IMR-90 (cell line): ENCODE data around the gene GNG8. TPM values are rescaled to one million over a fixed set of nuclear protein-coding genes. Genes with fewer than 3 reads are reported as not detected.

Source experiments
- ATAC-seq: fragments of 200-7000 bp; cut with Tn5 transposase; 2 replicates; pipeline ENCODE4 v1.9.1; 2020; ENCODE audit warnings: low read depth, mild to moderate bottlenecking, moderate library complexity
- BruUV-seq: library from RNA; stranded (reverse); fragments of 400-500 nt; replicated peaks from 2 replicates; lab custom pipeline; 2021; lab: Mats Ljungman, UMichigan
- CTCF ChIA-PET: fragments of 300-600 bp; formaldehyde crosslinking; extraction: SDS; loops from one replicate; lab custom pipeline; 2021; ENCODE audit warnings: antibody characterized with exemption; lab: Yijun Ruan, JAX
- POLR2A ChIA-PET: fragments of 300-600 bp; sonication (Branson Sonifier 250); formaldehyde crosslinking; loops from one replicate; lab custom pipeline; 2022; ENCODE audit warnings: antibody characterized with exemption; ENCODE audit not compliant: unreplicated experiment; lab: Charles Lee
- DNase-seq: peaks from one replicate; pipeline ENCODE4 v3.0.0; 2013
- H2AFZ ChIP-seq: replicated peaks from 2 replicates; pipeline ENCODE3; 2013; ENCODE audit warnings: low read length, mild to moderate bottlenecking; ENCODE audit not compliant: poor library complexity
- H2AK5ac ChIP-seq: 2 replicates; pipeline ENCODE4 v1.6.1; 2013; ENCODE audit warnings: low read depth, low read length, inconsistent platforms
- H2AK9ac ChIP-seq: replicated peaks from 2 replicates; pipeline ENCODE3; 2013; ENCODE audit warnings: mild to moderate bottlenecking, low read depth, low read length, moderate library complexity; ENCODE audit not compliant: poor library complexity
- H2BK120ac ChIP-seq: 2 replicates; pipeline ENCODE4 v1.6.1; 2013; ENCODE audit warnings: low read depth, low read length, inconsistent platforms
- H2BK15ac ChIP-seq: 3 replicates; pipeline ENCODE4 v1.6.1; 2013; ENCODE audit warnings: low read depth, low read length, inconsistent platforms
- H2BK20ac ChIP-seq: 2 replicates; pipeline ENCODE4 v1.6.1; 2013; ENCODE audit warnings: low read depth, mild to moderate bottlenecking, inconsistent platforms, low read length, moderate library complexity
- H2BK5ac ChIP-seq: 2 replicates; pipeline ENCODE4 v1.6.1; 2013; ENCODE audit warnings: mild to moderate bottlenecking, low read depth, low read length, inconsistent platforms; ENCODE audit not compliant: poor library complexity, severe bottlenecking
- H3K14ac ChIP-seq: replicated peaks from 2 replicates; pipeline ENCODE4 v1.6.1; 2013; ENCODE audit warnings: low read depth, low read length, inconsistent platforms
- H3K18ac ChIP-seq: 2 replicates; pipeline ENCODE4 v1.6.1; 2013; ENCODE audit warnings: low read depth, low read length, control low read depth
- H3K23ac ChIP-seq: 2 replicates; pipeline ENCODE4 v1.6.1; 2013; ENCODE audit warnings: low read depth, low read length, inconsistent platforms
- H3K27ac ChIP-seq: 2 replicates; pipeline ENCODE4 v1.5.1; 2013; ENCODE audit warnings: mild to moderate bottlenecking, control low read depth, low read length; ENCODE audit not compliant: insufficient read depth
- H3K27me3 ChIP-seq: 2 replicates; pipeline ENCODE4 v1.6.1; 2013; ENCODE audit warnings: low read length; ENCODE audit not compliant: control insufficient read depth, insufficient read depth
- H3K36me3 ChIP-seq: 2 replicates; pipeline ENCODE4 v1.6.1; 2013; ENCODE audit warnings: low read length, mixed read lengths; ENCODE audit not compliant: control insufficient read depth, insufficient read depth
- H3K4ac ChIP-seq: 2 replicates; pipeline ENCODE4 v1.6.1; 2013; ENCODE audit warnings: low read depth, low read length, inconsistent platforms
- H3K4me1 ChIP-seq: 2 replicates; pipeline ENCODE4 v1.6.1; 2013; ENCODE audit warnings: low read length, mixed read lengths; ENCODE audit not compliant: control insufficient read depth, insufficient read depth
- H3K4me2 ChIP-seq: 2 replicates; pipeline ENCODE4 v1.6.1; 2013; ENCODE audit warnings: low read depth, mild to moderate bottlenecking, control low read depth, low read length, moderate library complexity
- H3K4me3 ChIP-seq: 2 replicates; pipeline ENCODE4 v1.5.1; 2013; ENCODE audit warnings: low read depth, mild to moderate bottlenecking, control low read depth, low read length, moderate library complexity; ENCODE audit not compliant: insufficient read depth
- H3K56ac ChIP-seq: 2 replicates; pipeline ENCODE4 v1.6.1; 2013; ENCODE audit warnings: low read length, inconsistent platforms; ENCODE audit not compliant: insufficient read depth; ENCODE audit errors: extremely low read depth
- H3K79me1 ChIP-seq, 2 experiments: 2 replicates each; pipeline ENCODE4 v1.6.1; 2013; ENCODE audit warnings: low read length in 2 of 2, inconsistent platforms in 1 of 2, low read depth in 1 of 2
- H3K9ac ChIP-seq: 2 replicates; pipeline ENCODE4 v1.6.1; 2013; ENCODE audit warnings: low read depth, low read length, control low read depth
- H3K9me1 ChIP-seq: 2 replicates; pipeline ENCODE4 v1.6.1; 2013; ENCODE audit warnings: low read length, inconsistent platforms; ENCODE audit not compliant: insufficient read depth
- H3K9me3 ChIP-seq: 2 replicates; pipeline ENCODE4 v1.6.1; 2013; ENCODE audit warnings: low read length; ENCODE audit not compliant: control insufficient read depth, insufficient read depth
- H4K20me1 ChIP-seq: 2 replicates; pipeline ENCODE4 v1.6.1; 2013; ENCODE audit warnings: low read length, inconsistent platforms; ENCODE audit not compliant: insufficient read depth
- H4K5ac ChIP-seq: 2 replicates; pipeline ENCODE4 v1.6.1; 2013; ENCODE audit warnings: mild to moderate bottlenecking, low read depth, low read length, control low read depth
- H4K8ac ChIP-seq, 2 experiments: 2 replicates each; pipeline ENCODE4 v1.6.1; 2013; ENCODE audit warnings: low read depth in 2 of 2, low read length in 2 of 2, control low read depth in 1 of 2, inconsistent platforms in 1 of 2
- H4K91ac ChIP-seq: 2 replicates; pipeline ENCODE4 v1.6.1; 2013; ENCODE audit warnings: low read depth, low read length, inconsistent platforms; ENCODE audit not compliant: insufficient read depth
- CEBPB ChIP-seq: IDR thresholded peaks from 2 replicates; pipeline ENCODE4 v1.6.1; 2012; ENCODE audit warnings: low read depth, low read length, improper control_type of control experiment
- MAFK ChIP-seq: IDR thresholded peaks from 2 replicates; pipeline ENCODE4 v1.6.1; 2012; ENCODE audit warnings: low read depth, low read length, improper control_type of control experiment
- MAZ ChIP-seq: IDR thresholded peaks from 2 replicates; pipeline ENCODE4 v1.6.1; 2012; ENCODE audit warnings: low read depth, mild to moderate bottlenecking, low read length, improper control_type of control experiment, moderate library complexity, borderline replicate concordance
- MXI1 ChIP-seq: IDR thresholded peaks from 2 replicates; pipeline ENCODE4 v1.6.1; 2012; ENCODE audit warnings: low read depth, mild to moderate bottlenecking, low read length, moderate library complexity, borderline replicate concordance
- NFE2L2 ChIP-seq: fragments of 150-350 bp; IDR thresholded peaks from 2 replicates; pipeline ENCODE4 v1.6.1; 2016; ENCODE audit warnings: low read depth, mild to moderate bottlenecking, low read length
- RAD21 ChIP-seq: IDR thresholded peaks from 2 replicates; pipeline ENCODE4 v1.6.1; 2012; ENCODE audit warnings: low read length, improper control_type of control experiment
- RCOR1 ChIP-seq: IDR thresholded peaks from 2 replicates; pipeline ENCODE4 v1.6.1; 2012; ENCODE audit warnings: mild to moderate bottlenecking, low read length, improper control_type of control experiment; ENCODE audit not compliant: insufficient replicate concordance
- WGBS, 2 experiments: methylation state at CpG; one replicate each; pipeline versions ENCODE4 v1.1.5 to v1.1.7; 2013; ENCODE audit warnings: missing lambda C conversion rate in 2 of 2; ENCODE audit not compliant: insufficient read length in 1 of 2; ENCODE audit errors: extremely low coverage in 2 of 2; 5-methylcytosine and 5-hydroxymethylcytosine counted together
- dilution Hi-C: fragments of 300-500 bp; cut with HindIII; formaldehyde crosslinking; loops from one replicate; pipeline ENCODE4 v1.14.3; 2018; ENCODE audit warnings: low sequenced_read_pairs; ENCODE audit not compliant: unreplicated experiment
- in situ Hi-C: fragments of 300-500 bp; cut with MboI; formaldehyde crosslinking; loops from 3 replicates; pipeline ENCODE4 v1.14.3; 2019; ENCODE audit warnings: low sequenced_read_pairs, inconsistent platforms, mixed read lengths
- intact Hi-C: fragments of 100-400 bp; cut with micrococcal nuclease; formaldehyde crosslinking; loops from 2 replicates; pipeline ENCODE4 v1.10.0; 2022
- polyA plus RNA-seq, 3 experiments: library from polyadenylated mRNA; depleted of rRNA; stranded (reverse); fragments of >200 nt; gene quantifications; 2 replicates each; pipeline ENCODE4 v1.2.3, GENCODE V29; 2012; ENCODE audit warnings: low replicate concordance in 1 of 3
- total RNA-seq: library from RNA; depleted of rRNA; stranded (reverse); fragments of >200 nt; gene quantifications from 2 replicates; pipeline ENCODE4 v1.2.3, GENCODE V29; 2012; rRNA removed
- TF ChIP-seq, protein P1 (sequence below): fragments of 150-350 bp; IDR thresholded peaks from 2 replicates; pipeline ENCODE4 v1.6.1; 2017; ENCODE audit warnings: mild to moderate bottlenecking, antibody characterized with exemption, low read length, low read depth

Gene GNG8
- total and polyA plus RNA-seq, 2 of the 4 experiments (the other 2 are of a cell fraction), result not detected

DNA sequence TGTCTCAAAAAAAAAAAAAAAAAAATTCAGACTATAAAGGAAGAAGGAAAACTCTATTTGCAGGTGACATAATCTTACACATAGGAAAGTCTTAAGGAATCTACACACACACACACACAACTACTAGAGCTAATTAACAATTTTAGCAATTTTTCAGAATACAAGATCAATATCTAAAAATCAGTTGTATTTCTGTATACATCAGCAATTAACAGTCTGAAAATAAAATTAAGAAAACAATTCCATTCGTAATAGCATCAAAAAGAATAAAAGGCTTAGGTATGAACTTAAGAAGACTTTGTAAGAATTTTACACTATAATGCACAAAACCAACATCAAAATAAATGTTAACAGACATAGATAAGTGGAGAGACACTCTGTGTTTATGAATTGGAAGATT is 50.5 kb downstream of the GNG8 start:
- Histone ChIP-seq H3K9me3 (no peaks in the 10 kb centered on the region; the same call in 1 of the 2 replicates), H3K4me3 (no peak overlapping the region), H3K23ac (no peak overlapping the region), H2AFZ (no peak overlapping the region), H2AK9ac (no peak overlapping the region), H2BK15ac (no peak overlapping the region), H3K36me3 (no peaks in the 10 kb centered on the region), H3K56ac (no peak overlapping the region), H3K9me1 (no peaks in the 10 kb centered on the region), H3K79me1 (no peaks in the 10 kb centered on the region), H3K27ac (no peak overlapping the region), H4K20me1 (no peaks in the 10 kb centered on the region), H3K9ac (no peak overlapping the region), H3K4me2 (no peak overlapping the region), H3K14ac (no peak overlapping the region), H3K27me3 (no peaks in the 10 kb centered on the region), H4K8ac (no peak overlapping the region), H2BK20ac (no peak overlapping the region), H3K4ac (no peak overlapping the region), H3K4me1 (no peaks in the 10 kb centered on the region), H4K5ac (no peak overlapping the region), H4K91ac (no peak overlapping the region), H2BK120ac (no peak overlapping the region), H2AK5ac (no peak overlapping the region), H3K18ac (no peak overlapping the region), H2BK5ac (no peak overlapping the region)
- CTCF ChIA-PET, result interaction anchor here (1.1 kb wide), 1 partner anchor 15 kb away, joined by 8 read pairs; the partner anchor contains the start of gene CALM3
- in situ Hi-C loops (no loop called here), dilution Hi-C loops (no loop called here), intact Hi-C loops (no loop called here)
- TF ChIP-seq NFE2L2, result no peak
- TF ChIP-seq RCOR1, result no peak
- TF ChIP-seq CEBPB, result no peak
- 0 out of 2 replicates have a peak, but pooled peaks have one; percentile 38 for TF ChIP-seq MAFK
- TF ChIP-seq, protein P1, sequence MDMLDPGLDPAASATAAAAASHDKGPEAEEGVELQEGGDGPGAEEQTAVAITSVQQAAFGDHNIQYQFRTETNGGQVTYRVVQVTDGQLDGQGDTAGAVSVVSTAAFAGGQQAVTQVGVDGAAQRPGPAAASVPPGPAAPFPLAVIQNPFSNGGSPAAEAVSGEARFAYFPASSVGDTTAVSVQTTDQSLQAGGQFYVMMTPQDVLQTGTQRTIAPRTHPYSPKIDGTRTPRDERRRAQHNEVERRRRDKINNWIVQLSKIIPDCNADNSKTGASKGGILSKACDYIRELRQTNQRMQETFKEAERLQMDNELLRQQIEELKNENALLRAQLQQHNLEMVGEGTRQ, result no peak
- TF ChIP-seq MAZ, result no peak
- TF ChIP-seq MXI1, result no peak
- no peak for TF ChIP-seq RAD21
- no CpG with 5 or more reads among the region's 1 CpG for WGBS, 2 experiments
- ATAC-seq, result no peak
- DNase-seq, result no peak
- POLR2A ChIA-PET, result no interaction called here
- no TSS peak for BruUV-seq

Other genes with a start within 250 kb of the GNG8 start
- 10.2 and 10.3 TPM in 2 replicates for gene CCDC8, start 222.6 kb downstream of the GNG8 start, total RNA-seq
- 8.9 and 9.3 TPM in 2 replicates for gene CCDC8, start 222.6 kb downstream of the GNG8 start, polyA plus RNA-seq (2012; rRNA removed)
- gene PNMA8C, start 207.3 kb downstream of the GNG8 start, total RNA-seq, result under 0.01 and 0.18 TPM in 2 replicates
- gene PNMA8C, start 207.3 kb downstream of the GNG8 start, polyA plus RNA-seq (2012; rRNA removed), result 0.09 TPM in 1 of 2 replicates, not detected in the other
- gene PNMA8A, start 164.6 kb downstream of the GNG8 start, total RNA-seq, result 0.83 and 0.90 TPM in 2 replicates
- gene PNMA8A, start 164.6 kb downstream of the GNG8 start, polyA plus RNA-seq (2012; rRNA removed), result 0.73 and 0.77 TPM in 2 replicates
- gene PNMA8B, start 140.3 kb downstream of the GNG8 start, total RNA-seq, result under 0.01 and 0.18 TPM in 2 replicates
- 0.11 and 0.12 TPM in 2 replicates for gene PNMA8B, start 140.3 kb downstream of the GNG8 start, polyA plus RNA-seq (2012; rRNA removed)
- gene CALM3, start 34.9 kb downstream of the GNG8 start, total RNA-seq, result 91.6 and 197 TPM in 2 replicates
- 467 and 501 TPM in 2 replicates for gene CALM3, start 34.9 kb downstream of the GNG8 start, polyA plus RNA-seq (2012; rRNA removed)
- 0.54 and 0.56 TPM in 2 replicates for gene PTGIR, start 11.1 kb downstream of the GNG8 start, total RNA-seq
- 4.9 and 5.3 TPM in 2 replicates for gene PTGIR, start 11.1 kb downstream of the GNG8 start, polyA plus RNA-seq (2012; rRNA removed)
- 1.6 and 1.9 TPM in 2 replicates for gene DACT3, start 25.0 kb upstream of the GNG8 start, total RNA-seq
- 4.9 and 5.7 TPM in 2 replicates for gene DACT3, start 25.0 kb upstream of the GNG8 start, polyA plus RNA-seq (2012; rRNA removed)
- 9.9 and 10.0 TPM in 2 replicates for gene PRKD2, start 80.9 kb upstream of the GNG8 start, total RNA-seq
- gene PRKD2, start 80.9 kb upstream of the GNG8 start, polyA plus RNA-seq (2012; rRNA removed), result 18.8 and 19.6 TPM in 2 replicates
- 5.8 and 6.1 TPM in 2 replicates for gene FKRP, start 109.9 kb upstream of the GNG8 start, total RNA-seq
- gene FKRP, start 109.9 kb upstream of the GNG8 start, polyA plus RNA-seq (2012; rRNA removed), result 25.3 and 28.5 TPM in 2 replicates
- gene STRN4, start 110.2 kb upstream of the GNG8 start, total RNA-seq, result 36.7 and 37.8 TPM in 2 replicates
- gene STRN4, start 110.2 kb upstream of the GNG8 start, polyA plus RNA-seq (2012; rRNA removed), result 112 and 127 TPM in 2 replicates
- 105 and 142 TPM in 2 replicates for gene SLC1A5, start 152.4 kb upstream of the GNG8 start, total RNA-seq
- gene SLC1A5, start 152.4 kb upstream of the GNG8 start, polyA plus RNA-seq (2012; rRNA removed), result 155 and 171 TPM in 2 replicates
- gene AP2S1, start 214.6 kb upstream of the GNG8 start, total RNA-seq, result 134 and 144 TPM in 2 replicates
- 274 and 374 TPM in 2 replicates for gene AP2S1, start 214.6 kb upstream of the GNG8 start, polyA plus RNA-seq (2012; rRNA removed)
- 28.9 and 29.0 TPM in 2 replicates for gene ARHGAP35, start 224.8 kb upstream of the GNG8 start, total RNA-seq
- gene ARHGAP35, start 224.8 kb upstream of the GNG8 start, polyA plus RNA-seq (2012; rRNA removed), result 16.4 and 18.7 TPM in 2 replicates